NCI-H524 treated with DMSO at 0.1 percent for 48 hours (cell line): ENCODE measurements around the gene EVI5.
"Not testable (repeated sequence)": the region's sequence is repeated elsewhere in the genome, so short reads cannot be mapped to it uniquely, and the experiment has no call there.

Experiments used
- DNase-seq: peaks from one replicate; lab custom pipeline; 2025; lab: John Stamatoyannopoulos, UW

The EVI5 gene

GRCh38 chr1:92747735-92748134, 37.2 kb downstream of the EVI5 start:
- DNase-seq: no peak

GRCh38 chr1:92746255-92746654, 38.7 kb downstream of the EVI5 start:
- not testable (repeated sequence) for DNase-seq

- DNase-seq: no peak
Measured at GRCh38 chr1:92743221-92743620, 41.7 kb downstream of the EVI5 start.

GRCh38 chr1:92739669-92740524, 45.0 kb downstream of the EVI5 start:
- DNase-seq: no peak

GRCh38 chr1:92736395-92736794, 48.5 kb downstream of the EVI5 start:
- no peak for DNase-seq

GRCh38 chr1:92730476-92730875, 54.4 kb downstream of the EVI5 start:
- no peak for DNase-seq

- DNase-seq: no peak
Measured at GRCh38 chr1:92728697-92729096, 56.2 kb downstream of the EVI5 start.

GRCh38 chr1:92723713-92724112, 61.2 kb downstream of the EVI5 start:
- DNase-seq: not testable (repeated sequence)

- no peak for DNase-seq
Measured at GRCh38 chr1:92721886-92722285, 63.0 kb downstream of the EVI5 start.

GRCh38 chr1:92721157-92721556, 63.8 kb downstream of the EVI5 start:
- not testable (repeated sequence) for DNase-seq

- not testable (repeated sequence) for DNase-seq
Measured at GRCh38 chr1:92715476-92715951, 69.4 kb downstream of the EVI5 start.

- DNase-seq: no peak
Measured at GRCh38 chr1:92713939-92714338, 71.0 kb downstream of the EVI5 start.

GRCh38 chr1:92711473-92712165, 73.3 kb downstream of the EVI5 start:
- DNase-seq: peak; percentile 78

- no peak for DNase-seq
Measured at GRCh38 chr1:92709738-92710137, 75.2 kb downstream of the EVI5 start.

- DNase-seq: no peak
Measured at GRCh38 chr1:92708368-92708950, 76.4 kb downstream of the EVI5 start.

- no peak for DNase-seq
Measured at GRCh38 chr1:92707709-92708108, 77.2 kb downstream of the EVI5 start.

- DNase-seq: no peak
Measured at GRCh38 chr1:92707292-92707691, 77.6 kb downstream of the EVI5 start.

GRCh38 chr1:92705446-92705845, 79.5 kb downstream of the EVI5 start:
- peak; percentile 9 for DNase-seq

GRCh38 chr1:92701147-92701546, 83.8 kb downstream of the EVI5 start:
- no peak for DNase-seq

GRCh38 chr1:92698932-92699331, 86.0 kb downstream of the EVI5 start:
- DNase-seq: no peak

GRCh38 chr1:92695104-92695503, 89.8 kb downstream of the EVI5 start:
- DNase-seq: no peak

- DNase-seq: no peak
Measured at GRCh38 chr1:92691925-92692324, 93.0 kb downstream of the EVI5 start.
